Left lung (tissue), 10 donors: ENCODE measurements around the gene KLHL22. TPM values are rescaled to one million over a fixed set of nuclear protein-coding genes. Genes with fewer than 3 reads are reported as not detected.
"Not testable (repeated sequence)": the region's sequence is repeated elsewhere in the genome, so short reads cannot be mapped to it uniquely, and the experiment has no call there.

Experiments used
- ATAC-seq: fragments of 200-7000 bp; cut with Tn5 transposase; one replicate; pipeline ENCODE4 v1.9.1; 2020; ENCODE audit warnings: moderate library complexity
- DNase-seq, 4 donors: peaks; one replicate each; pipeline ENCODE4 v3.0.0-alpha.2; 2013 to 2020
- H3K27ac ChIP-seq, 2 donors: fragments of 200-600 bp; sonication (generic) in 1 of 2; one replicate each; pipeline versions ENCODE4 v1.5.0 to v1.8.0; 2020 to 2021
- H3K27me3 ChIP-seq, 2 donors: fragments of 200-600 bp; sonication (generic) in 1 of 2; one replicate each; pipeline versions ENCODE4 v1.5.0 to v1.8.0; 2020 to 2021
- H3K36me3 ChIP-seq, 2 donors: fragments of 200-600 bp; sonication (generic) in 1 of 2; one replicate each; pipeline versions ENCODE4 v1.5.0 to v1.8.0; 2020 to 2021
- H3K4me1 ChIP-seq, 2 donors: fragments of 200-600 bp; one replicate each; pipeline ENCODE4 v1.8.0; 2021
- H3K4me3 ChIP-seq, 2 donors: fragments of 200-600 bp; sonication (generic) in 1 of 2; one replicate each; pipeline versions ENCODE4 v1.5.0 to v1.8.0; 2020 to 2021; ENCODE audit warnings: mild to moderate bottlenecking in 1 of 2
- H3K9me3 ChIP-seq, 2 donors: fragments of 200-600 bp; sonication (generic) in 1 of 2; one replicate each; pipeline versions ENCODE4 v1.5.0 to v1.8.0; 2020 to 2021
- intact Hi-C, 2 donors: fragments of 100-400 bp; cut with DNase I; formaldehyde crosslinking; loops; one replicate each; pipeline versions ENCODE4 v1.11.2 to v1.14.2; 2022
- polyA plus RNA-seq, 6 donors: library from polyadenylated mRNA; unstranded; fragments of 120-200 nt; gene quantifications; one replicate each; pipeline ENCODE4 v1.2.1, GENCODE V29; 2013; ENCODE audit not compliant: insufficient read length in 6 of 6
- total RNA-seq, 2 donors: library from RNA; stranded (reverse); fragmentation: NEBNext Ultra II Directional; extraction: Animal tissue kit (Norgen Biotek cat#: 25700); gene quantifications; one replicate each; pipeline ENCODE4 v1.2.1, GENCODE V29; 2021
- TF ChIP-seq, protein P1 (sequence below), 2 donors: fragments of 200-600 bp; sonication (generic) in 1 of 2; IDR thresholded peaks; one replicate each; pipeline versions ENCODE4 v1.5.0 to v1.8.0; 2021; ENCODE audit warnings: antibody characterized with exemption in 2 of 2
- donor health status: DM: no; HTN: yes; CAD: no.
- donor health status: DM: no; HTN: no; CAD: no.

Gene KLHL22
- total and polyA plus RNA-seq, 8 donors: 22.0 to 38.6 (median 34.1) TPM

DNA sequence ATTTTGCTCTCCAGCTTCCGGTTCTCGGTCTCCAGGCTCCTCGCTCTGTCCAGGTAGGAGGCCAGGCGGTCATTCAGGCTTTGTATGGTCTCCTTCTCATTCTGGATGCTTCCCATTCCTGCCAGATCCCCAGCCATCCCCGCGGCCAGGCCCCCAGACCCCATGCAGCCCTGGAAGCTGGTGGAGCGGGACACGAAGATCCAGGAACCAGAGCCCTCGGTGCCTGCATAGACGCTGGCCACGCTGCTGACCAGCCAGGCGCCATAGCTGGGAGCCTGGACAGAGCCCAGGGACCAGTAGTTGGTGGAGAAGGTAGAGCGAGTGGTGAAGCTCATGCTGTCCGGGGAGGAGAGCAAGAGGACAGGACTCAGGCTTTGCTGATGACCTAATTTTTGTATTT is 11.8 kb downstream of the KLHL22 start:
- Histone ChIP-seq H3K9me3 (no peaks in the 10 kb centered on the region), H3K4me1 (peaks cover 0 to 5% of the 10 kb centered on the region in 2 donors), H3K36me3 (peaks cover 0 to 20% of the 10 kb centered on the region in 2 donors), H3K4me3 (no peak overlapping the region), H3K27ac (no peak overlapping the region), H3K27me3 (no peaks in the 10 kb centered on the region)
- TF ChIP-seq, protein P1, sequence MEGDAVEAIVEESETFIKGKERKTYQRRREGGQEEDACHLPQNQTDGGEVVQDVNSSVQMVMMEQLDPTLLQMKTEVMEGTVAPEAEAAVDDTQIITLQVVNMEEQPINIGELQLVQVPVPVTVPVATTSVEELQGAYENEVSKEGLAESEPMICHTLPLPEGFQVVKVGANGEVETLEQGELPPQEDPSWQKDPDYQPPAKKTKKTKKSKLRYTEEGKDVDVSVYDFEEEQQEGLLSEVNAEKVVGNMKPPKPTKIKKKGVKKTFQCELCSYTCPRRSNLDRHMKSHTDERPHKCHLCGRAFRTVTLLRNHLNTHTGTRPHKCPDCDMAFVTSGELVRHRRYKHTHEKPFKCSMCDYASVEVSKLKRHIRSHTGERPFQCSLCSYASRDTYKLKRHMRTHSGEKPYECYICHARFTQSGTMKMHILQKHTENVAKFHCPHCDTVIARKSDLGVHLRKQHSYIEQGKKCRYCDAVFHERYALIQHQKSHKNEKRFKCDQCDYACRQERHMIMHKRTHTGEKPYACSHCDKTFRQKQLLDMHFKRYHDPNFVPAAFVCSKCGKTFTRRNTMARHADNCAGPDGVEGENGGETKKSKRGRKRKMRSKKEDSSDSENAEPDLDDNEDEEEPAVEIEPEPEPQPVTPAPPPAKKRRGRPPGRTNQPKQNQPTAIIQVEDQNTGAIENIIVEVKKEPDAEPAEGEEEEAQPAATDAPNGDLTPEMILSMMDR (IDR thresholded peaks at IDR 0.05): no peak
- intact Hi-C loops: no loop called here
- ATAC-seq (no peak), DNase-seq (no peak)

DNA sequence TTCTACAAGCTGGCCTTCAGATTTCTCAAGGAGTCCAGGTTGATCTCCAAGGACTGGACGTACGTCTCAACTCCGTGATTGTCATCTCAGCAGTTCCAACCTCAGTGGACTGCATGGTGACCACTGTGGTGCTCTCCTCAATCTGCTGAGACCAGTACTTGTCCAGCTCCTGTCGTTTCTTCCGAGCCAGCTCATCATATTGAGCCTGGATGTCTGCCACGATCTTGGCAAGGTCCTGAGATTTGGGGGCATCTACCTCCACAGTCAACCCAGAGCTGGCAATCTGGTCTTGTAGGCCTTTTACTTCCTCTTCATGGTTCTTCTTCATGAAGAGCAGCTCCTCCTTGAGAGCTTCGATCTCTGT is 12.5 kb downstream of the KLHL22 start:
- intact Hi-C loops, H3K9me3 ChIP-seq, H3K27me3 ChIP-seq, ATAC-seq, H3K27ac ChIP-seq, H3K4me3 ChIP-seq, DNase-seq, H3K4me1 ChIP-seq: not testable (repeated sequence)
- H3K36me3 ChIP-seq: peaks cover 0 to 14% of the 10 kb centered on the region in 2 donors

DNA sequence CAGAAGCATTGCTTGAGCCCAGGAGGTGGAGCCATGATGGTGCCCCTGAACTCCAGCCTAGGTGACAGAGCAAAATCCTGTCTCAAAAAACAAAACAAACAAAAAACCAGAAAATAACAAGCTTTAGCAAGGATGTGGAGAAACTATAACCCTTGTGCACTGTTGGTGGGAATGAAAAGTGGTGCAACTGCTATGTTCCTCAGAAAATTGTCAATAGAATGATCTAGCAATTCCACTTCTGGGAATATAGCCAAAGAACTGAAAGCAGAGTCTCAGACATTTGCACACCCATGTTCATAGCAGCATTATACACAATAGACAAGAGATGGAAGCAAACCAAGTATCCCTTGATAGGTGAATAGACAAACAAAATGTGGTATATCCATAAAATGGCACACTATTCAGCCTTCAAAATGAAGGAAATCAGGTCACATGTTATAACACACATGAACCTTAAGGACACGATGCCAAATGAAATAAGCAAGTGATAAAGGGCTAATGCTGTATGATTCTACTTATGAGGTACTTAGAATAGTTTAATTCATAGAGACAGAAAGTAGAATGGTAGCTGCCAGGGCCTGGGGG is 15.9 kb downstream of the KLHL22 start:
- ATAC-seq (no peak), DNase-seq (no peak)
- intact Hi-C loops: no loop called here
- Histone ChIP-seq H3K27me3 (no peaks in the 10 kb centered on the region), H3K4me1 (no peaks in the 10 kb centered on the region), H3K27ac (no peak overlapping the region), H3K4me3 (no peak overlapping the region), H3K9me3 (no peaks in the 10 kb centered on the region), H3K36me3 (peaks cover 0 to 8% of the 10 kb centered on the region in 2 donors)
- TF ChIP-seq, protein P1 (IDR thresholded peaks at IDR 0.05): no peak

DNA sequence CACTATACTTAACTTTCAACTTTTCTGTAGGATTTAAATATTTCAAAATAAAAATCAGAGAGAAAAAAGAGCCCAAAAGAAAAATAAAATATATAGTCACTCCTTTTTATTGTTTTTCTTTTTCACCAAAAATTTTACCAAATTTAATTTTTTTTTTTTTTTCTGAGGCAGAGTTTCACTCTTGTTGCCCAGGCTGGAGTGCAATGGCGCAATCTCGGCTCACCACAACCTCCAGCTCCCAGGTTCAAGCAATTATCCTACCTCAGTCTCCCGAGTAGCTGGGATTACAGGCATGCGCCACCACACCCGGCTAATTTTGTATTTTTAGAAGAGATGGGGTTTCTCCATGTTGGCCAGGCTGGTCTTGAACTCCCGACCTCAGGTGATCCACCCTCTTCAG is 17.5 kb downstream of the KLHL22 start:
- H3K36me3 ChIP-seq, DNase-seq, intact Hi-C loops, ATAC-seq, H3K27ac ChIP-seq, H3K4me1 ChIP-seq, H3K9me3 ChIP-seq, H3K27me3 ChIP-seq, H3K4me3 ChIP-seq: not testable (repeated sequence)

DNA sequence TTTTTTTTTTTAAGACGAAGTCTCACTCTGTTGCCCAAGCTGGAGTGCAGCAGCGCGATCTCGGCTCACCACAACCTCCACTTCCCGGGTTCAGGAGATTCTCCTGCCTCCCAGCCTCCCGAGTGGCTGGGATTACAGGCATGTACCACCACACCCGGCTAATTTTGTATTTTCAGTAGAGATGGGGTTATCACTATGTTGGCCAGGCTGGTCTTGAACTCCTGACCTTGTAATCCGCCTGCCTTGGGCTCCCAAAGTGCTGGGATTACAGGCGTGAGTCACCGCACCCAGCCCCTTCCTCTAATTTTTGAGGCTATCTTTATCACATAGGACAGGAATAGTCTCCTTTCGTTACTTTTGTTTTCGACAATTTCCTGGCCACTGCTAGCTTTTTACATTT is 20.0 kb downstream of the KLHL22 start:
- H3K27me3 ChIP-seq, DNase-seq, H3K9me3 ChIP-seq, ATAC-seq, intact Hi-C loops, H3K4me3 ChIP-seq, H3K4me1 ChIP-seq, H3K27ac ChIP-seq: not testable (repeated sequence)
- H3K36me3 ChIP-seq: peaks cover 0 to 12% of the 10 kb centered on the region in 2 donors

DNA sequence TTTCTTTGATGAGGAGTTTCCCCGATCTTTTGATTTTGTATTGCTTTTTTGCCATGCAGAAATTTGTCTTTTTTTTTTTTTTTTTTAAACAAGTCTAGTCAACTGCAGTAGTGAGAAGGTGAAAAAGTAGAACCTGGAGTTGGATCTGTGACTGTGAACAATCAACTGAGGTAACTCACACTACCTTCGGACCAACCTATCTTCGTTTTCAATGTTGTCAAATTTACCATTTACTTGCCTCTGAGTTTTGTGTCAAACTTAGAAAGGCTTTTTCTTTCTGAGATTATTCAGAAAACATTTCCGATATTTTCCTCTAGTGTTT is 20.5 kb downstream of the KLHL22 start:
- DNase-seq: no peak
- H3K36me3 ChIP-seq: peaks cover 0 to 12% of the 10 kb centered on the region in 2 donors
- ATAC-seq: no peak
- intact Hi-C loops: no loop called here
- H3K4me1 ChIP-seq: no peaks in the 10 kb centered on the region
- TF ChIP-seq, protein P1 (IDR thresholded peaks at IDR 0.05): no peak
- H3K27ac ChIP-seq: no peak overlapping the region
- no peaks in the 10 kb centered on the region for H3K9me3 ChIP-seq
- no peak overlapping the region for H3K4me3 ChIP-seq
- no peaks in the 10 kb centered on the region for H3K27me3 ChIP-seq
